Stimulated activated CD4-positive, alpha-beta T cell treated with anti-CD3 and anti-CD28 coated beads, Interleukin-15, amount 100 ng/mL, for 48 hours (primary cell): ENCODE data around the gene ATXN10.
"Not testable (repeated sequence)": the region's sequence is repeated elsewhere in the genome, so short reads cannot be mapped to it uniquely, and the experiment has no call there.

ENCODE experiments used
- DNase-seq, 2 donors: peaks; one replicate each; pipeline ENCODE4 v3.0.0-alpha.2; 2020; ENCODE audit warnings: low read depth in 2 of 2

ATXN10 gene

DNA sequence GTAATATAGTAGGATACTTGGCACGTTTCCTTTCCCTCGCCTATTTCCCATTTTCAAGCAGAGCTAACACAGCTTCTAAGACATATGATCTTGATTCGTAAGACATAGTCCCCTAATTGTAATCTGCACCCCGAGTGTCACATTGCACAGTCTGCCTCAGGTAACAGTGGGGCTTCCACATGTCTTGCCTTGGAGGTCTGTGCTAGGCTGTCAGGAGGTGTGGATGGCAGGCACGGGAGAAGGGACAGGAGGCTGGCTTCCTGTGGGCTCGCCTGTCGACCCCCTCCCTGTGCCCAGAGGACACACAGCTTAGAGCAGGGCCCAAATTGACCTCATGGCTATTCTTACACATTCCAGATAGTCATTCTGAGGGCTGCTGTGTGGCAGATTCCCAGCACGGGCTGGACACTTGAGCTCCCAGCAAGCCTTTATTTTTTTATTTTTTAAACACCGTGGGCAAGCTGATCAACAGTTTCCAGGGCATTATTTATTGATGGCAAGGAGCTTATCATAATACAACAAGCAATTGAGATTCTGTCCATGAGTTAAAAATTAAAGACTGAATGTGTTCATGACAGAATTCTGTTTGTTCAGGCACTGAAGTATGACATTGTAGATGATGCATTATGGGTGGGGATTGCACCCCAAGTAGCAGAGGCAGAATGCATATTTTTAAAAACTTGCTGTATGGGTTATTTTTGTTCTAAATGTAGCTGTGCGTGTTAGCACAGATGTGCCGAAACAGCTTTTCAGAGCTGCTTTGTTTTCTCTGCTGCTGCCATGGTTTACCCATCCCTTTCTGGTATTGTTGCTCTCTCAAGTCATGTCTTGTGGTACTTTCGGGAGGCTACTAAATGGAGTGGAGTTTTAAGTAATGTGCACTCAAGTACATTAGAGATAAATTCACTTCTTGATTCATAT is 113.0 kb downstream of the ATXN10 start:
- no peak for DNase-seq

DNA sequence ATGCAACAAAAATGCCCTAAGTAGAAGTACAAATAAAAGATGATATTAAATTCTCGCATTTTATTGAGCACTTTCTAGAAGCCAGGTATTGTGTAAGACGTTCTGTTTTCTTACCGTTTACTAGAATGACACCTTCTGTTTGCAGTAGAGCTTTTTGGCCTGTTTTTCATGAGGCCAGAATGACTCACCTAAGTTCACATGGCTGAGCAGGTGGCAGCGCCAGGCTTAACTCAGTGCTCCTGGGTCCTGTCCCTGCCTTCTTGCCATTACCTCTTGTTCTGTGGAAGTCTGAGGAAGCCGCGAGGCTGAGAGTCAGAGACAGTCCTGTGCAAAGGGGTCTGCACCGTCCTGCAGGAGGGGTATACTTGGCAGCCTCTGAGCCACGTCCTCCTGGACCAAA is 113.8 kb downstream of the ATXN10 start:
- DNase-seq: no peak

DNA sequence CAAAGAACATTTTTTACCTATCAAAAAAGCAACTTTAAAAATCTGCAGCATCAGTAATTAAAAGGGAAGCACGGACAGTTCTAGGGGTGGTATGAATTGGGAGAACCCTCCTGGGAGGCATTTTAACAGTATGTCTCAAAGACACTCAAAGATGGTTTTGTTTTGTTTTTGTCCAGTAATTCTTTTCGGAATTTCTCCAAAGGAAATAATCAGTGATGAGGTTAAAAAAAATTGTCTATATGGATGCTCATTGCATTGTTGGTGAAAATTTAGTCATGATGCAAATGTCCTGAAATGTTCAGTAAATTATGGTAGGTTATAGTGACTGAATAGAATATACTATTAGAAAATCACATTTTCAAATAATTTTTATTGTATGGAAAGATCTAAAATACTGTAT is 115.1 kb downstream of the ATXN10 start:
- DNase-seq: no peak

DNA sequence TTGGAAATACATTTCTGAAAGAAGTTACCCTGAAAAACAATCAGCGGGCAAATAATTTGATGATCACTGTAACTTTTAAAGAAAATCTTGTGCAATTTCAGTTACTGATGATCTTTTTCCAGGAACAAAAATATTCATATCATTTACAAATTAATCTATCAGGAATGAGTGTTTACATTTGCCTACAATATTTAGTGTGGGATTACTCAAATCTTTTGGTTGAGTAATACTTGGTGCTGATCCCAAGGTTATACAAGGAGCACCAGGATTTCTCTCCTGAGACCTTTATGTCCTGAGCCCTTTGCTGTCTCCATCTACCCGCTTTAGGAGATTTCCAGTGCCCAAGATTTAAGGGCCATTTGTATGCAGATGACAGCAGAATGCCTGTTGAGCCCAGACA is 116.1 kb downstream of the ATXN10 start:
- no peak for DNase-seq

DNA sequence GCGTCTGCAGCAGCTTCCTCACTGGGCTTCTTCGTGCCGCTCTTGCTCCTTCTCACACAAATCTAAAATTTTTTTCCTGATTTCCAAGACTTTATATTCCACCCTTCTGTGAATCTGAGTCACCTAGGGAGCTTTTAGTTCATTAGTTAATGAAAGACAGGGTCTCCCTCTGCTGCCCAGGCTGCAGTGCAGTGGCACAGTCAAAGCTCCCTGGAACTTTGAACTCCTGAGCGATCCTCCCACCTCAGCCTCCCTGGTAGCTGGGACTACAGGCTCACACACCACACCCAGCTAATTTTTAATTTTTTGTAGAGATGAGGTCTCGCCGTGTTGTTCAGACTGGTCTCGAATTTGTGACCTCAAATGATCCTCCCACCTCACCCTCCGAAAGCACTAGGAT is 116.9 kb downstream of the ATXN10 start:
- DNase-seq: no peak

DNA sequence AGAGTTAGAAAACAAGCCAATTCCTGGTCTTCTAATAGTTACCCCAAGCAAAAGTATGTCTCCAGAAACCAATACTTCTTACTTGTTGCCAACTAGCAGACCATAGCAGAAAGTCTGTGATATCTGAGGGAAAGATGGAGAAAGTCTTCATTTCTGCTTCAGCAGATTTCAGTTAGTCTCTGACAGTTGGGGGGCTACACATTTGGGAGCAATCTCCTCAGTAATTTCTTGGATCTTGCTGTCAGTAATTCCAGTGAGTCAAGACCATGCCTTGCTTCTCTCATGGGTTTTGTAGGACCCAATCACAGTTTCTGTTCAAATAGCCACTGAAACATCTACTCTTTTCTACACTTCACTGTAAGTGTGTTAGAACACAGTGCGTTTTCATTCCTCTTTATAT is 118.8 kb downstream of the ATXN10 start:
- DNase-seq: no peak

GRCh38 chr22:45793161-45793560 is 121.5 kb downstream of the ATXN10 start:
- no peak for DNase-seq

DNA sequence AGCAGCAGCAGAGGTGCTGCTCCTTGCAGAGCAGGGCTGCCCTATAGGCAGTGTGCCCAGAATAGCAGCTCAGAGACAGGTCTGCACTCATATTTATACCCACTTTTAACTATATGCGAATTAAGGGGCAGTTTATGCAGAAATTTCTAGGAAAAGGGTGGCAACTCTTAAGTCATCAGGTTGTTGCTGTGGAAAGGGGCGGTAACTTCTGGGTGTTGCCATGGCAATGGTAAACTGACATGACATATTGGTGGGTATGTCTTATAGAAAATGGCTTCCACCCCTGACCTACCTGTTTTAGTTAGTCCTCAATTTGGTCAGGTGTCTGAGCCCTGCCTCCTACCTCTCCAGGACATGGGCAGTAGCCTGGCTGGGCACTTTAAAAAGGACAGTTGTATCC is 122.3 kb downstream of the ATXN10 start:
- no peak for DNase-seq

DNA sequence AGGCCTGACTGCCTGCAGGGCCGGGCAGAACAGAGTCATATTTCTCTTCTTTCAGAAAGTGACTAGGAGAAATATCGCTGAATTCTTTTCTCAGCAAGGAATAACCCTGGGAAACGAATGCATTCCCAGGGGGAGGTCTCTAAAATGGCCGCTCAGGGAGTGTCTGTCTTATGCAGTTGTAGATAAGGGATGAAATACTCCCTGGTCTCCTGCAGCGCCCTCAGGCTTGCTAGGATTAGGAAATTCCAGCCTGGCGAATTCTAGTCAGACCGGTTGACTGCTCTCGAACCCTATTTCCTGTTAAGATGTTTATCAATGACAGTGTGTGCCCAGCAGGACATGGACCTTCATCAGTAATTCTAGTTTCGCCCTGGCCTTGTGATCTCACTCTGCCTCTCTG is 124.4 kb downstream of the ATXN10 start:
- not testable (repeated sequence) for DNase-seq

- no peak for DNase-seq
Observed at GRCh38 chr22:45799291-45799690, 127.7 kb downstream of the ATXN10 start.

GRCh38 chr22:45802054-45802453 is 130.4 kb downstream of the ATXN10 start:
- no peak for DNase-seq

DNA sequence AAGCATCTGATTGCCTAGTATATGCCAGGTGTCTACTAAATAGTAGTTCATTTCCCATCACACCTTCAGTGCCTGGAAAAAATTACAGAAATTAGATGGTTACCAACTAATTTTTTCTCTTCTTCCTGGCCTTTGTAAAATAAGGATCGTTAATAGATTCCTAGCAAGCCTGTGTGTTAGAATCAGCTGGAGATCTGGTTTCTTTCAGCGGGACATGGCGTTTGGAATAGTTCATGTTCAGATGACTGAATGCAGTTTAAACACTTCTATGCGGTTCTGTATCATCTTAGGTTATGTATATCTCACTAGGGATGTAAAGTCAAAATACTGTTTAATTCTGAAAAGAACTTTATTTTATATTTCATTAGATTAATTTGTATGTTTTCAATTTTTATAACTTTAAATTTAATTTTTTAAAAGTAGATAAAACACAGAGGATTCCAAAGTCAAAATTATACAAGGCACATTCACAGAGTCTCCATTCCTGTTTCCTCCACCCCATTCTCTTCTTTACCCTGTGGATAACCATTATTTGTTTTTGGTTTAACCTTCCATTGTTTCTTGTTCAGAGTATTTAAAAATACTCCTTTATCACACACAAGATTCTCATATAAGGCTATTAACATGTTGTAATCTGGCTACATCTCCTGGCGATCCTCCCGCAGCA is 132.8 kb downstream of the ATXN10 start:
- DNase-seq: no peak

DNA sequence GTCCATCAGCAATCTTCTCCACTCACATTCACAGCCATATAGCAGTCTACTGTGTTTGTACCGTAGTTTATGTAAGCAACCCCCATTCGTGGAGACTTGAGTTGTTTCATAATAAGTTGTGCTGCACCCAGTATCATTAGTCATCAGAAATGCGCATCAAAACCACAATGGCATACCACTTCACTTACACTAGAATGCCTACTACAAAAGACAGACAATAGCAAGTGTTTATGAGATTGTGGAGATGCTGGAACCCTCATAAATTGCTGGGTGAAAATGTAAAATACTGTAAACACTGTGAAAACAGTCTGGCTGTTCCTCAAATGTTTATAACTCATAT is 133.3 kb downstream of the ATXN10 start:
- no peak for DNase-seq

DNA sequence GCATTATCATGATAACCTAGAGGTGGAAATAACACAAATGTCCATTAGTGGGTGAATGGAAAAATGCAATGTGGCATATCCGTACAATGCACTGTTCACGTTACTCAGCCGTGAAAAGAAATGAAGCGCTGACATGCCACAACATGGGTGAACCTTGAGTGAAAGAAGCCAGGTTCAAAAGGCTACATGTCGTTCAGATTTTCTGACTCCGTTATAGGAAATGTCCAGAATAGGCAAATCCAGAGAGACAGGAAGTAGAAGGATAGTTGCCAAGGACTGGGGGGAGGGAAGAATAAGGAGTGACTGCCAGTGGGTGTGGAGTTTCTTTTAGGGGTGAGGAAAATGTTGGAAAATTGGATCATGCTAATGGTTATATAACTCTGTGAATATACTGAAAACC is 133.8 kb downstream of the ATXN10 start:
- DNase-seq: no peak

- no peak for DNase-seq
Observed at GRCh38 chr22:45807156-45807915, 135.7 kb downstream of the ATXN10 start.

GRCh38 chr22:45812910-45813309 is 141.3 kb downstream of the ATXN10 start:
- no peak for DNase-seq

GRCh38 chr22:45814198-45814597 is 142.6 kb downstream of the ATXN10 start:
- no peak for DNase-seq

GRCh38 chr22:45816776-45817175 is 145.1 kb downstream of the ATXN10 start:
- DNase-seq: no peak

DNA sequence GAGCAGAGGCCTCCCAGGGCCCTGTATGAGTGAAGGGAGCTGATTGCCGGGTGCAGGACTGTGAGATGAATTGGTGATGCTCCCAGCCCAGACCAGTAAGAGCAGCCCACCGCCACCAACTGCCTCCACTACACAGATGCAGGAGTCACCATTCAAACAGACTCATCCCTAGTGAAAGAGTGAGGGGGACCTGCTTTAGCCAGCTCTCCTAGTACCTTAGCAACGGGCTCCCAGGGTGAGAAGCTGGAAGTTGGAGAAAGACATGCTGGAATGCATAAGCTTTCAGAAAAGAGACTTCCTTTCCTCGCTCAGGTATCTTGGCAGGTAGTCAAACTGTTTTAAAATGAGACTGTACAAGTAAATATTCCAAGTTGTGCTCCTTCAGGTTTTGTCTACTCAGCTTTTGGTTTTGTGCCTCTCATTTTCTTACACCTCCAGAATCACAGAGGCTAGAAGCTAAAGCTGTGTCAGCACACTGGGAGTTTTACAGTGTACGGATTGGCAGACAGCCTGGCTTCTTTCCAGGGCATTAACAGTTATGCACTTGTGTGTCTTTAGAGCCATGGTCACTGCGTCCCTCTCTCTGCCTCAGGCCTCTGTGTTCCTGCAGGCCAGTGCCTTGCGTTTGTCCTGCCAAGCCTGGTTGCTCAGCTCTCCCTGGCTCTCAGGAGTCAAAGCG is 146.2 kb downstream of the ATXN10 start:
- no peak for DNase-seq

- no peak for DNase-seq
Observed at GRCh38 chr22:45818424-45819085, 146.9 kb downstream of the ATXN10 start.

DNA sequence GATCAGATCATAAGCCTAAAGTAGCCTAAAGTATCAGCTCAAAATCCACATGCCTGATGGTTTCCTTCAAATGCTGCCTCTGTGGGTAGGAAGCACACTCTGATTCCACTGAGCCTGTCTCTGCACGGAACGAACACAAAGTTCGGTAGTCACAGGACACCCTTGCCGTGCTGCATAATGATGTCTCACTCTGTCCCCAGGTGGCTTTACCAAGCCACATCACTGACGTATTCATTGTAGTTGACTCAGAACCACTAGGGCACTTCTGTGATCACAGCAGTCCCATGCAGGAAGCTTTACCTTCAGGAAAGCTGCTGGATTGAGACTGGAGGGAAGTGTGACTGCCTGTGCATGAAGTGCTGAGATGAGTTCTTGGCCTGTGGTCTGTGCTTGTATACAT is 147.7 kb downstream of the ATXN10 start:
- DNase-seq: no peak

- DNase-seq: no peak
Observed at GRCh38 chr22:45823336-45823735, 151.7 kb downstream of the ATXN10 start.
